HG03175 (cell line): Measurements from ENCODE around the gene DBNL.

Experiments used
- ATAC-seq: cut with Tn5 transposase; IDR thresholded peaks from one replicate; pipeline ENCODE4 v1.9.1; 2021; ENCODE audit warnings: mild to moderate bottlenecking, moderate library complexity; ENCODE audit not compliant: unreplicated experiment

The DBNL gene

GRCh38 chr7:44108768-44109750, 64.6 kb downstream of the DBNL start:
- no peak for ATAC-seq

- no peak for ATAC-seq
These were observed 65.5 kb downstream of the DBNL start for GRCh38 chr7:44109991-44110390.

- no peak for ATAC-seq
These were observed 66.5 kb downstream of the DBNL start for GRCh38 chr7:44110719-44111635.
